Liver (tissue), 3 donors: ENCODE measurements around the gene UAP1.

Experiments
- ATF3 ChIP-seq: IDR thresholded peaks from 2 replicates; pipeline ENCODE4 v1.6.1; 2016; ENCODE audit warnings: antibody characterized with exemption
- CTCF ChIP-seq: fragments of 150-350 bp; IDR thresholded peaks from 2 replicates; pipeline ENCODE4 v1.5.1; 2017; ENCODE audit warnings: improper control_type of control experiment, low read depth, low read length; ENCODE audit not compliant: missing input control
- EGR1 ChIP-seq, 2 donors: IDR thresholded peaks; 2 replicates each; pipeline ENCODE4 v1.6.1; 2016 to 2018; ENCODE audit warnings: antibody characterized with exemption in 2 of 2, low read depth in 2 of 2
- FOXA1 ChIP-seq: IDR thresholded peaks from 2 replicates; pipeline ENCODE4 v1.6.1; 2016; ENCODE audit warnings: antibody characterized with exemption
- GABPA ChIP-seq, 2 donors: IDR thresholded peaks in 1 of 2; conservative IDR thresholded peaks in 1 of 2; 2 replicates each; pipeline ENCODE4 v1.6.1; 2016; ENCODE audit warnings: antibody characterized with exemption in 2 of 2, mild to moderate bottlenecking in 1 of 2, moderate library complexity in 1 of 2
- HNF4A ChIP-seq, 2 donors: conservative IDR thresholded peaks; 2 replicates each; pipeline ENCODE4 v1.6.1; 2016; ENCODE audit warnings: antibody characterized with exemption in 2 of 2, mild to moderate bottlenecking in 2 of 2
- NR2F2 ChIP-seq: IDR thresholded peaks from 2 replicates; pipeline ENCODE4 v1.6.1; 2016; ENCODE audit warnings: antibody characterized with exemption
- RAD21 ChIP-seq, 2 donors: IDR thresholded peaks; 2 replicates each; pipeline ENCODE4 v1.6.1; 2016; ENCODE audit warnings: antibody characterized with exemption in 2 of 2, mild to moderate bottlenecking in 2 of 2
- SP1 ChIP-seq: IDR thresholded peaks from 2 replicates; pipeline ENCODE4 v1.6.1; 2018; ENCODE audit warnings: antibody characterized with exemption, mild to moderate bottlenecking
- TF ChIP-seq, protein P1 (sequence below): IDR thresholded peaks from 2 replicates; pipeline ENCODE4 v1.6.1; 2016; ENCODE audit warnings: antibody characterized with exemption, mild to moderate bottlenecking
- TF ChIP-seq, protein P2 (sequence below): IDR thresholded peaks from 2 replicates; pipeline ENCODE4 v1.6.1; 2016; ENCODE audit warnings: antibody characterized with exemption
- donor health status: healthy.
- donor health status: healthy.

DNA sequence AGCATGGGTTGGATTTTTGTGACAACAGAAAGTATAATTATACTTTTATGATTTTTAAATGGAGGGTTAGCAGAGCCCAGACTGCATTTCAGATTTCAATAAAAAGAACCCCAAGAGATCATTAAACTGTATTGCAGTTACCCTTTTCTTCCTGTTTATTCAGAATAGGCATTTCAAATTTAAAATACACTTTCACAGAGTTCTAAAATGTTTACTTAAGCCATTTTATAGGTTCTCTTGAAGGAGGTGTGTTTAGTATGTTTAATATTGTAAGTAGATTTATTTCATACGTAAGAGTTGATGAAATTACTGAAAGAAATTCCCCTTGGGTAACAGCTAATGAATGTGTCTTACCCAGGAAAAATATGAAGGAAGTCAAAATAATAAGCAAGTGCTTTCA lies 17.4 kb downstream of the UAP1 start:
- TF ChIP-seq CTCF (no peak), NR2F2 (no peak), EGR1 (IDR thresholded peaks at IDR 0.05; ENCODE audit: low read depth in 2 of 2) (no peak), RAD21 (IDR thresholded peaks at IDR 0.05) (no peak), GABPA (IDR thresholded peaks at IDR 0.05 in 1 of 2, conservative IDR thresholded peaks at IDR 0.05 in 1 of 2) (no peak), SP1 (no peak), HNF4A (conservative IDR thresholded peaks at IDR 0.05) (no peak), ATF3 (no peak), FOXA1 (no peak)
- TF ChIP-seq, protein P1, sequence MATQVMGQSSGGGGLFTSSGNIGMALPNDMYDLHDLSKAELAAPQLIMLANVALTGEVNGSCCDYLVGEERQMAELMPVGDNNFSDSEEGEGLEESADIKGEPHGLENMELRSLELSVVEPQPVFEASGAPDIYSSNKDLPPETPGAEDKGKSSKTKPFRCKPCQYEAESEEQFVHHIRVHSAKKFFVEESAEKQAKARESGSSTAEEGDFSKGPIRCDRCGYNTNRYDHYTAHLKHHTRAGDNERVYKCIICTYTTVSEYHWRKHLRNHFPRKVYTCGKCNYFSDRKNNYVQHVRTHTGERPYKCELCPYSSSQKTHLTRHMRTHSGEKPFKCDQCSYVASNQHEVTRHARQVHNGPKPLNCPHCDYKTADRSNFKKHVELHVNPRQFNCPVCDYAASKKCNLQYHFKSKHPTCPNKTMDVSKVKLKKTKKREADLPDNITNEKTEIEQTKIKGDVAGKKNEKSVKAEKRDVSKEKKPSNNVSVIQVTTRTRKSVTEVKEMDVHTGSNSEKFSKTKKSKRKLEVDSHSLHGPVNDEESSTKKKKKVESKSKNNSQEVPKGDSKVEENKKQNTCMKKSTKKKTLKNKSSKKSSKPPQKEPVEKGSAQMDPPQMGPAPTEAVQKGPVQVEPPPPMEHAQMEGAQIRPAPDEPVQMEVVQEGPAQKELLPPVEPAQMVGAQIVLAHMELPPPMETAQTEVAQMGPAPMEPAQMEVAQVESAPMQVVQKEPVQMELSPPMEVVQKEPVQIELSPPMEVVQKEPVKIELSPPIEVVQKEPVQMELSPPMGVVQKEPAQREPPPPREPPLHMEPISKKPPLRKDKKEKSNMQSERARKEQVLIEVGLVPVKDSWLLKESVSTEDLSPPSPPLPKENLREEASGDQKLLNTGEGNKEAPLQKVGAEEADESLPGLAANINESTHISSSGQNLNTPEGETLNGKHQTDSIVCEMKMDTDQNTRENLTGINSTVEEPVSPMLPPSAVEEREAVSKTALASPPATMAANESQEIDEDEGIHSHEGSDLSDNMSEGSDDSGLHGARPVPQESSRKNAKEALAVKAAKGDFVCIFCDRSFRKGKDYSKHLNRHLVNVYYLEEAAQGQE: no peak
- TF ChIP-seq, protein P2, sequence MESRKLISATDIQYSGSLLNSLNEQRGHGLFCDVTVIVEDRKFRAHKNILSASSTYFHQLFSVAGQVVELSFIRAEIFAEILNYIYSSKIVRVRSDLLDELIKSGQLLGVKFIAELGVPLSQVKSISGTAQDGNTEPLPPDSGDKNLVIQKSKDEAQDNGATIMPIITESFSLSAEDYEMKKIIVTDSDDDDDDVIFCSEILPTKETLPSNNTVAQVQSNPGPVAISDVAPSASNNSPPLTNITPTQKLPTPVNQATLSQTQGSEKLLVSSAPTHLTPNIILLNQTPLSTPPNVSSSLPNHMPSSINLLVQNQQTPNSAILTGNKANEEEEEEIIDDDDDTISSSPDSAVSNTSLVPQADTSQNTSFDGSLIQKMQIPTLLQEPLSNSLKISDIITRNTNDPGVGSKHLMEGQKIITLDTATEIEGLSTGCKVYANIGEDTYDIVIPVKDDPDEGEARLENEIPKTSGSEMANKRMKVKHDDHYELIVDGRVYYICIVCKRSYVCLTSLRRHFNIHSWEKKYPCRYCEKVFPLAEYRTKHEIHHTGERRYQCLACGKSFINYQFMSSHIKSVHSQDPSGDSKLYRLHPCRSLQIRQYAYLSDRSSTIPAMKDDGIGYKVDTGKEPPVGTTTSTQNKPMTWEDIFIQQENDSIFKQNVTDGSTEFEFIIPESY: no peak
